SH-SY5Y (cell line): ENCODE results near the gene SYNJ2.

ENCODE experiments used
- GATA2 ChIP-seq: IDR thresholded peaks from 2 replicates; pipeline ENCODE4 v1.6.1; 2011; ENCODE audit warnings: mild to moderate bottlenecking, low read depth, low read length
- GATA3 ChIP-seq: IDR thresholded peaks from 2 replicates; pipeline ENCODE4 v1.6.1; 2011; ENCODE audit warnings: low read depth, mild to moderate bottlenecking, low read length, moderate library complexity

DNA sequence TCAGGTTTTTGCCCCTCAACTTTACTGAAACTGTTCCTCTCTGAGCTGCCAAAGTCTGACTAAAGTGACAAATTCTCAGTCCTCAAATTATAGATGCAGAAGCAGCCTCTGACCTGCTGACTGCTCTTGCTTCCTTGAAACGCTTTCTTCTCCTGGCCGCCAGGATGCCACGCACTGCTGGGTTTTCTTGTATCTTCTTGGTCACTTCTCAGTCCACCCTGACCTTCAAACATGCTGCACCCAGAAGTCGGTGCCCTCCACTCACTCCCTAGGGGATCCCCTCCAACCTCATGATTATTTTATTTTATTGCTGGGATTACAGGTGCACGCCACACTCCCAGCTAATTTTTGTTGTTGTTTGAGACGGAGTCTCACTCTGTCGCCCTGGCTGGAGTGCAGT is 24.7 kb downstream of the SYNJ2 start:
- no peak for TF ChIP-seq GATA2
- TF ChIP-seq GATA3, result no peak
